ENCODE results near the gene SLC6A3. TPM values are rescaled to one million over a fixed set of nuclear protein-coding genes. Genes with fewer than 3 reads are reported as not detected.
A peak's percentile ranks its signal among the peaks of the same experiment; 100 is the strongest.
"Not testable (repeated sequence)": the region's sequence is repeated elsewhere in the genome, so short reads cannot be mapped to it uniquely, and the experiment has no call there.

SLC6A3 gene
- total RNA-seq, 1 experiment from 2014 or later = 0.05 TPM

- H3K9me3 ChIP-seq (ENCODE audit: control insufficient read depth, insufficient read depth, low read depth, low read length) = peaks cover 12% of the 10 kb centered on the region; the same call in 1 of the 2 replicates
- in situ Hi-C loops (cut with HindIII; ENCODE audit: low pct_unique_long_range_greater_than_20kb, low sequenced_read_pairs) (no loop called here), intact Hi-C loops (cut with micrococcal nuclease; ENCODE audit: unreplicated experiment) (no loop called here)
- no peaks in the 10 kb centered on the region for H3K4me1 ChIP-seq (ENCODE audit: control insufficient read depth, insufficient read depth, low read length)
- no peaks in the 10 kb centered on the region for H3K27me3 ChIP-seq (ENCODE audit: control insufficient read depth, insufficient read depth, low read length)
- POLR2A ChIA-PET = no interaction called here
- DNase-seq (ENCODE audit: low read depth, low spot score) = no peak
- no peak for ATAC-seq
- BruUV-seq (replicated peaks) = no TSS peak
- H3K27ac ChIP-seq (ENCODE audit: low read length) = no peak overlapping the region
- H3K36me3 ChIP-seq (ENCODE audit: control insufficient read depth, insufficient read depth, low read length) = no peaks in the 10 kb centered on the region
- no peak overlapping the region for H3K4me3 ChIP-seq (ENCODE audit: low read depth in 2 of 2, low read length in 2 of 2)
- CTCF ChIA-PET = no interaction called here
- TF ChIP-seq REST (IDR thresholded peaks at IDR 0.05; ENCODE audit: insufficient read depth in 1 of 2, low read depth in 2 of 2, low read length in 1 of 2) (no peak), CTCF (IDR thresholded peaks at IDR 0.05) (no peak), TCF7L2 (IDR thresholded peaks at IDR 0.05; ENCODE audit: low read depth, low read length) (no peak), POLR2AphosphoS5 (IDR thresholded peaks at IDR 0.05; ENCODE audit: low read depth, low read length) (no peak), SIN3A (IDR thresholded peaks at IDR 0.05; ENCODE audit: borderline replicate concordance, insufficient read depth, low read depth, low read length) (no peak)
Measured at GRCh38 chr5:1424716-1425115, 20.5 kb downstream of the SLC6A3 start.

- intact Hi-C loops (cut with micrococcal nuclease; ENCODE audit: unreplicated experiment) = no loop called here
- DNase-seq (ENCODE audit: low read depth, low spot score) = no peak
- CTCF ChIA-PET = no interaction called here
- peak; percentile 43 for ATAC-seq
- in situ Hi-C loops (cut with HindIII; ENCODE audit: low pct_unique_long_range_greater_than_20kb, low sequenced_read_pairs) = no loop called here
- H3K27me3 ChIP-seq (ENCODE audit: control insufficient read depth, insufficient read depth, low read length) = no peaks in the 10 kb centered on the region
- TF ChIP-seq POLR2AphosphoS5 (IDR thresholded peaks at IDR 0.05; ENCODE audit: low read depth, low read length) (no peak), CTCF (IDR thresholded peaks at IDR 0.05) (no peak), SIN3A (IDR thresholded peaks at IDR 0.05; ENCODE audit: borderline replicate concordance, insufficient read depth, low read depth, low read length) (no peak), REST (IDR thresholded peaks at IDR 0.05; ENCODE audit: insufficient read depth in 1 of 2, low read depth in 2 of 2, low read length in 1 of 2) (no peak), TCF7L2 (IDR thresholded peaks at IDR 0.05; ENCODE audit: low read depth, low read length) (no peak)
- no peaks in the 10 kb centered on the region for H3K4me1 ChIP-seq (ENCODE audit: control insufficient read depth, insufficient read depth, low read length)
- H3K9me3 ChIP-seq (ENCODE audit: control insufficient read depth, insufficient read depth, low read depth, low read length) = peaks cover 12% of the 10 kb centered on the region; the same call in 1 of the 2 replicates
- no peak overlapping the region for H3K4me3 ChIP-seq (ENCODE audit: low read depth in 2 of 2, low read length in 2 of 2)
- no TSS peak for BruUV-seq (replicated peaks)
- no peaks in the 10 kb centered on the region for H3K36me3 ChIP-seq (ENCODE audit: control insufficient read depth, insufficient read depth, low read length)
- H3K27ac ChIP-seq (ENCODE audit: low read length) = no peak overlapping the region
- POLR2A ChIA-PET = interaction anchor here (0.6 kb wide), 1 partner anchor 98 kb away, joined by 3 read pairs; no protein-coding TSS in a partner anchor
Measured at GRCh38 chr5:1423901-1424603, 21.2 kb downstream of the SLC6A3 start.

DNA sequence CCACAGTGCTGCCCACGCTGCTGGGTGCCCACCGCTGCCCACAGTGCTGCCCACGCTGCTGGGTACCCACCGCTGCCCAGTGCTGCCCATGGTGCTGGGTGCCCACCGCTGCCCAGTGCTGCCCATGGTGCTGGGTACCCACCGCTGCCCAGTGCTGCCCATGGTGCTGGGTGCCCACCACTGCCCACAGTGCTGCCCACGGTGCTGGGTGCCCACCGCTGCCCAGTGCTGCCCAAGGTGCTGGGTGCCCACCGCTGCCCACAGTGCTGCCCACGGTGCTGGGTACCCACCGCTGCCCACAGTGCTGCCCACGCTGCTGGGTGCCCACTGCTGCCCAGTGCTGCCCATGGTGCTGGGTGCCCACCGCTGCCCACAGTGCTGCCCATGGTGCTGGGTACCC lies 22.7 kb downstream of the SLC6A3 start:
- H3K4me3 ChIP-seq (ENCODE audit: low read depth in 2 of 2, low read length in 2 of 2); POLR2A ChIA-PET; DNase-seq (ENCODE audit: low read depth, low spot score); H3K27me3 ChIP-seq (ENCODE audit: control insufficient read depth, insufficient read depth, low read length); ATAC-seq; intact Hi-C loops (cut with micrococcal nuclease; ENCODE audit: unreplicated experiment); H3K27ac ChIP-seq (ENCODE audit: low read length); H3K36me3 ChIP-seq (ENCODE audit: control insufficient read depth, insufficient read depth, low read length); CTCF ChIA-PET; in situ Hi-C loops (cut with HindIII; ENCODE audit: low pct_unique_long_range_greater_than_20kb, low sequenced_read_pairs); H3K4me1 ChIP-seq (ENCODE audit: control insufficient read depth, insufficient read depth, low read length); H3K9me3 ChIP-seq (ENCODE audit: control insufficient read depth, insufficient read depth, low read depth, low read length); BruUV-seq (replicated peaks): not testable (repeated sequence)

All from Panc1 (cell line).